Iris pigment epithelial cell (primary cell): ENCODE results near the gene MRAS.
"Not testable (repeated sequence)": the region's sequence is repeated elsewhere in the genome, so short reads cannot be mapped to it uniquely, and the experiment has no call there.

ENCODE experiments used
- DNase-seq: peaks from one replicate; pipeline ENCODE4 v3.0.0-alpha.2; 2011; ENCODE audit warnings: low read depth

MRAS gene

GRCh38 chr3:138367326-138367850 lies 19.0 kb downstream of the MRAS start:
- no peak for DNase-seq

- DNase-seq = peak; percentile 12
Measured at GRCh38 chr3:138367911-138368310, 19.5 kb downstream of the MRAS start.

- DNase-seq = no peak
Measured at GRCh38 chr3:138369151-138369900, 20.9 kb downstream of the MRAS start.

GRCh38 chr3:138370321-138370720 lies 21.9 kb downstream of the MRAS start:
- DNase-seq = no peak

GRCh38 chr3:138371070-138371965 lies 22.9 kb downstream of the MRAS start:
- DNase-seq = no peak

- no peak for DNase-seq
Measured at GRCh38 chr3:138373087-138373735, 24.8 kb downstream of the MRAS start.

- DNase-seq = no peak
Measured at GRCh38 chr3:138373736-138374094, 25.3 kb downstream of the MRAS start.

GRCh38 chr3:138374573-138375134 lies 26.3 kb downstream of the MRAS start:
- no peak for DNase-seq

- DNase-seq = no peak
Measured at GRCh38 chr3:138375447-138375846, 27.1 kb downstream of the MRAS start.

GRCh38 chr3:138376663-138377062 lies 28.3 kb downstream of the MRAS start:
- DNase-seq = no peak

- DNase-seq = not testable (repeated sequence)
Measured at GRCh38 chr3:138377212-138377611, 28.8 kb downstream of the MRAS start.

GRCh38 chr3:138377804-138378203 lies 29.4 kb downstream of the MRAS start:
- no peak for DNase-seq

GRCh38 chr3:138378331-138378730 lies 30.0 kb downstream of the MRAS start:
- DNase-seq = no peak

- DNase-seq = no peak
Measured at GRCh38 chr3:138378990-138379389, 30.6 kb downstream of the MRAS start.

GRCh38 chr3:138381413-138381901 lies 33.1 kb downstream of the MRAS start:
- peak; percentile 46 for DNase-seq

GRCh38 chr3:138381950-138382715 lies 33.8 kb downstream of the MRAS start:
- DNase-seq = peak; percentile 69

- no peak for DNase-seq
Measured at GRCh38 chr3:138383715-138384465, 35.5 kb downstream of the MRAS start.

GRCh38 chr3:138384531-138384930 lies 36.2 kb downstream of the MRAS start:
- DNase-seq = no peak

- no peak for DNase-seq
Measured at GRCh38 chr3:138384976-138385375, 36.6 kb downstream of the MRAS start.

- peak; percentile 28 for DNase-seq
Measured at GRCh38 chr3:138389144-138389601, 40.8 kb downstream of the MRAS start.
